Osteoblast (primary cell): ENCODE data around the gene SND1. TPM values are rescaled to one million over a fixed set of nuclear protein-coding genes. Genes with fewer than 3 reads are reported as not detected.

Experiments used
- DNase-seq: peaks from one replicate; pipeline ENCODE4 v3.0.0; 2011; ENCODE audit warnings: low spot score, mixed read lengths; ENCODE audit not compliant: insufficient read length; ENCODE audit errors: missing footprints
- H2AFZ ChIP-seq: 2 replicates; pipeline ENCODE4 v1.6.0; 2011; ENCODE audit warnings: mild to moderate bottlenecking, low read length
- H3K27ac ChIP-seq: 2 replicates; pipeline ENCODE4 v1.5.1; 2011; ENCODE audit warnings: mild to moderate bottlenecking, low read depth, low read length, moderate library complexity
- H3K27me3 ChIP-seq: 2 replicates; pipeline ENCODE4 v1.6.0; 2012; ENCODE audit warnings: mild to moderate bottlenecking, control low read depth, inconsistent platforms, low read length, moderate library complexity; ENCODE audit not compliant: insufficient read depth
- H3K36me3 ChIP-seq: 2 replicates; pipeline ENCODE4 v1.5.1; 2011; ENCODE audit warnings: mild to moderate bottlenecking, low read length, control low read depth, moderate library complexity; ENCODE audit not compliant: insufficient read depth
- H3K4me1 ChIP-seq: 2 replicates; pipeline ENCODE4 v1.5.1; 2011; ENCODE audit warnings: mild to moderate bottlenecking, low read length, control low read depth, moderate library complexity; ENCODE audit not compliant: insufficient read depth
- H3K4me2 ChIP-seq: 2 replicates; pipeline ENCODE4 v1.6.0; 2011; ENCODE audit warnings: mild to moderate bottlenecking, low read length; ENCODE audit not compliant: insufficient read depth
- H3K4me3 ChIP-seq: fragments of 200-600 bp; sonication (generic); 3 replicates; pipeline ENCODE4 v1.5.1; 2012; ENCODE audit warnings: mild to moderate bottlenecking, low read length, inconsistent platforms; ENCODE audit not compliant: insufficient read depth
- H3K79me2 ChIP-seq: 2 replicates; pipeline ENCODE4 v1.6.0; 2012; ENCODE audit warnings: mild to moderate bottlenecking, low read length, control low read depth, inconsistent platforms; ENCODE audit not compliant: insufficient read depth
- H3K9me3 ChIP-seq: 2 replicates; pipeline ENCODE4 v1.5.1; 2011; ENCODE audit warnings: low read depth, low read length, control low read depth
- H4K20me1 ChIP-seq: 2 replicates; pipeline ENCODE4 v1.6.0; 2012; ENCODE audit warnings: mild to moderate bottlenecking, low read length, control low read depth; ENCODE audit not compliant: insufficient read depth
- total RNA-seq: library from RNA; depleted of rRNA; stranded (reverse); fragments of >200 nt; gene quantifications from 2 replicates; pipeline ENCODE4 v1.2.3, GENCODE V29; 2012
- TF ChIP-seq, protein P1 (sequence below): IDR thresholded peaks from 2 replicates; pipeline ENCODE4 v1.5.1; 2011; ENCODE audit warnings: mild to moderate bottlenecking, low read depth, low read length, moderate library complexity; ENCODE audit errors: extremely low read depth

Gene SND1
- total RNA-seq, 1 donor, result 257 TPM

DNA sequence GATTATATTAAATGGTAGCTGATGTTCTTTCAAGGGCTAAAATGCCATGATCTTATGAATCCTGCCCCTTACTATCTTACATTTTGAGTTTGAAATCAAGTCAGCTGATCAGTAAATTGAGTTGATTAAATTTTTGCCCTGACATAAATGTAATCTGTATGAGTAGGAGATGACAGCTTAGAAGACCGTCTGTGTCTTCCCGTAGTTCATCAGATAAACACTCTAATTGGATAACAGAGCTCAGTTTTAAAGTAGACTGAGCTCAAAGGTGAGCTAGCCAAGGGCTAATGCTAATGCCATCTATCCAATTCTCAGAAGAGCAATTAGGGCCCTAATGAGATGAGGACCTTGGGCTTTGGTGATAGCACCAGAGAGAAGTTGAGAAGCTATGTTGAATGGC, 296.3 kb downstream of the SND1 start:
- H3K27me3 ChIP-seq, result no peaks in the 10 kb centered on the region
- no peak overlapping the region for H2AFZ ChIP-seq
- H3K79me2 ChIP-seq, result peaks cover 16% of the 10 kb centered on the region
- no peak for DNase-seq
- TF ChIP-seq, protein P1, sequence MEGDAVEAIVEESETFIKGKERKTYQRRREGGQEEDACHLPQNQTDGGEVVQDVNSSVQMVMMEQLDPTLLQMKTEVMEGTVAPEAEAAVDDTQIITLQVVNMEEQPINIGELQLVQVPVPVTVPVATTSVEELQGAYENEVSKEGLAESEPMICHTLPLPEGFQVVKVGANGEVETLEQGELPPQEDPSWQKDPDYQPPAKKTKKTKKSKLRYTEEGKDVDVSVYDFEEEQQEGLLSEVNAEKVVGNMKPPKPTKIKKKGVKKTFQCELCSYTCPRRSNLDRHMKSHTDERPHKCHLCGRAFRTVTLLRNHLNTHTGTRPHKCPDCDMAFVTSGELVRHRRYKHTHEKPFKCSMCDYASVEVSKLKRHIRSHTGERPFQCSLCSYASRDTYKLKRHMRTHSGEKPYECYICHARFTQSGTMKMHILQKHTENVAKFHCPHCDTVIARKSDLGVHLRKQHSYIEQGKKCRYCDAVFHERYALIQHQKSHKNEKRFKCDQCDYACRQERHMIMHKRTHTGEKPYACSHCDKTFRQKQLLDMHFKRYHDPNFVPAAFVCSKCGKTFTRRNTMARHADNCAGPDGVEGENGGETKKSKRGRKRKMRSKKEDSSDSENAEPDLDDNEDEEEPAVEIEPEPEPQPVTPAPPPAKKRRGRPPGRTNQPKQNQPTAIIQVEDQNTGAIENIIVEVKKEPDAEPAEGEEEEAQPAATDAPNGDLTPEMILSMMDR, result no peak
- H3K4me2 ChIP-seq, result no peak overlapping the region
- H3K4me1 ChIP-seq, result peaks cover 18% of the 10 kb centered on the region
- H3K9me3 ChIP-seq, result no peaks in the 10 kb centered on the region
- H4K20me1 ChIP-seq, result peaks cover 13% of the 10 kb centered on the region
- H3K27ac ChIP-seq, result no peak overlapping the region
- peaks cover 4% of the 10 kb centered on the region for H3K36me3 ChIP-seq
- H3K4me3 ChIP-seq, result no peak overlapping the region

DNA sequence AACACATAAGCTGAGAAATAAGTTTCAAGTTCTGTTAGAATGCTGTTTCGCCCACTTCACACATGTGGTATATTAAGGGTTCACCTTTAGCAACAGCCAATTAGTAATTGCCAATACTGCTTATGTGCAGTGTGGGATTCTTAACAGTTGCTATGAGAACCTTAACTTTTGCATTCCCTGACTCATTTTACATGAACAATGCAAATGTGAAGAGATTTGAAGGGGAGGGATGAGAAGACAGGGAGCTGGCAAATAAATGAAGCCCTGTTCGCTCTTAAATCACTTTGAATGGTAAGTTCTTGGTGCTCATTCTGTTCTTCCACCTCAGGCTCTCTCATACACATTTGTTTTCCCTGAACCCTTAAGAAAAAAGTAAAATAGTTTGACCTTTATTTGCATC, 296.9 kb downstream of the SND1 start:
- Histone ChIP-seq H3K36me3 (no peaks in the 10 kb centered on the region), H3K9me3 (no peaks in the 10 kb centered on the region), H3K4me2 (no peak overlapping the region), H3K4me1 (peaks cover 18% of the 10 kb centered on the region), H3K27me3 (no peaks in the 10 kb centered on the region), H4K20me1 (peaks cover 15% of the 10 kb centered on the region), H3K4me3 (no peak overlapping the region), H3K27ac (no peak overlapping the region), H3K79me2 (peaks cover 9% of the 10 kb centered on the region), H2AFZ (no peak overlapping the region)
- DNase-seq, result no peak
- TF ChIP-seq, protein P1, result no peak

DNA sequence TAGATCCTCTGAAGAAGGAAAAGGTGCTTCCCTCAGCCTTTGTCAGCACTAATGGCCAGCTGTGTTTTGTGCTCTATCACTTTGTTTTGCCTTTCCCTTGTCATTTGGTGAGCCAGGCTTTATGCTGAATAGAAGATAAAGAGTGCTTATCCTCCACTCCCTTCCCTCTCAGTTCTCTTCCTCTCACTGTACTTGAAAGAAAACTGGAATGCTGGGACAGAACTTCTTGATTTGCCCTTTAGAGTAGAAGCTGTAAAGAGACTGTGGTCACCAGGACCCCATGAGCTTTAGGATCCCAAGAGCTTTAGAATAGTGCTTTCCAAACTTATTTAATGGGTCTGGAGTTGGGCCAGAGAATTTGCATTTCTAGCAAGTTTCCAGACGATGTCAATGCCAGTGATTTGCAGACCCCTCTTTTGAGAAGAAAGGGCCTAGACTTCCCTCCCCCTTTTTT, 297.8 kb downstream of the SND1 start:
- no peak overlapping the region for H2AFZ ChIP-seq
- peaks cover under 1% of the 10 kb centered on the region for H3K36me3 ChIP-seq
- no peak overlapping the region for H3K4me3 ChIP-seq
- no peak overlapping the region for H3K27ac ChIP-seq
- peaks cover 6% of the 10 kb centered on the region for H3K79me2 ChIP-seq
- H3K9me3 ChIP-seq, result no peaks in the 10 kb centered on the region
- no peaks in the 10 kb centered on the region for H3K27me3 ChIP-seq
- peaks cover 19% of the 10 kb centered on the region for H4K20me1 ChIP-seq
- DNase-seq, result no peak
- TF ChIP-seq, protein P1, result no peak
- no peak overlapping the region for H3K4me2 ChIP-seq
- H3K4me1 ChIP-seq, result peaks cover 18% of the 10 kb centered on the region

DNA sequence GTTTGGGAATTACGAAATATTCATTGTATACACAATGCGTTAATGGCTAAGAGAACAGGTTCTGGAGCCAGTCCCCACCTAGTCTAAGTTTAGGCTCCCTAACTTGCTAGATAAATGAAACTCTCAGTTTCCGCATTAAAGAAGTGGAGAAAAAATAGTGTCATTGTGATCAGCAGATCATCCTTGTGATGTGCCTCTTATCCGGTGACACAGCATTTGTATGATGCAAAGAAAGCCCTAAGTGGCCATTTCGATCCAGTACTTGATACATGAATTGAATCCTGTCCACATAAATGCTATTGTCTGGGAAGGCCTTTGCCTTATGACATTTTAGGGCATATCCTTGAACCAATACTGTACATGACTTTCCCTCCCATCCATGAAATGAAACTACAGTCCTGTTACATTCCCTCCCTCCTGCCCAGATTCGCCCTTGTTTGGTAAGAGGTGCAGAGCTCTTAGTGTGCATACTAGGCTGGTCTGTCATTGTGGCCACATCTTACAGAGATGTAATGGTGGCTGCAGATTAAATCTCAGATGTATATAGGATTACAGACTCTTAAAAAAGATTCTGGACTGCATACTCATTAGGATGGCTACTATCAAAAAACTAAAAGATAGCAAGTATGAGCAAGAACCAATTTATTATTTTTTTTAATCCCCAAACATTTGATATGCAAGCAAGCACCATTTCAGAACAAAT, 298.4 kb downstream of the SND1 start:
- Histone ChIP-seq H3K79me2 (peaks cover 9% of the 10 kb centered on the region), H3K4me1 (peaks cover 18% of the 10 kb centered on the region), H3K4me3 (no peak overlapping the region), H3K27ac (no peak overlapping the region), H3K9me3 (no peaks in the 10 kb centered on the region), H3K4me2 (no peak overlapping the region), H4K20me1 (peaks cover 23% of the 10 kb centered on the region), H3K36me3 (peaks cover 4% of the 10 kb centered on the region), H2AFZ (no peak overlapping the region), H3K27me3 (no peaks in the 10 kb centered on the region)
- DNase-seq, result no peak
- TF ChIP-seq, protein P1, result no peak
